ENCODE measurements around the gene CIAPIN1. TPM values are rescaled to one million over a fixed set of nuclear protein-coding genes. Genes with fewer than 3 reads are reported as not detected.

CIAPIN1 gene
- polyA plus RNA-seq (2013) = 36.7 and 38.3 TPM in 2 replicates

DNA sequence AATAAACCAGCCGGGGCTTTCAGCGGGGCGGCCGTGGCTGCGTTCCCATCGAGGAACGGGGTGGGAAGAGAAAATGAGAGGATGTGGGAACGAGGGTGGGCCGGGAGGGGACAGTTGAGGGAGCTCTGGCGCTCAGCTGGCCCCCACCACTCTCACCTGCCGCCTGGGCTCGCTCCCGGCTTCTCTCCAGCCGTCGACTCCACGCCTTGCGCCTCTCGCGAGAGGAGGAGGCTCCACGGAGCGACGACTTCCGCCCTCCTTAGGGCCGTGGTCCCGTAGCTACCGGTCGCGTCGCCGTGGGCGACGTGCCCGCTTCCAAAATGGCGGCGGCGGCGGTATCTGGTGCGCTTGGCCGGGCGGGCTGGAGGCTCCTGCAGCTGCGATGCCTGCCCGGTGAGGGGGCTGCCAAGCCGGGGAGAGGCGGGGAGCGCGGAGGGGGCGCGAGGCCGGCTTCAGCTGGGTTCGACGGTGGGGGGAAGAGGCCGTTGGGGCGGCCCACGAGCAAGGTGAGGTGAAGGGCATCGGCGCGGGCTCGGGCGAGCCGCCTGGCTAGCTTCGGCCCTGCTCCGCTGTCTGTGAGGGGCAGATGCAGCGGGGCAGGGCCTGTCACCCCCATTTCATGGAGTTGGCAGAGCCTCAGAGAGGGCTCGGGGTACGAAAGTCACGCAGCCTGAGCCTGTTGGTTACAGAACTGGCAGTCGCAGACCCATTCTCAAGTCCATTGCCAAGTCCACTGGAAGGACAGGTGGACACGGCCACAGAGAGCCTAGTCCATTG is at the start of gene CIAPIN1, which contains the start of gene COQ9:
CIAPIN1 (minus strand) TSS at position 200 of the 777 bp plus-strand sequence. CDS start 6,457 bp downstream, outside the sequence.
COQ9 (plus strand) TSS at position 294 of the 777 bp plus-strand sequence; CDS start at position 321, 27 bp downstream.
- Histone ChIP-seq H3K9me3 (ENCODE audit: insufficient read depth, low read depth, low read length) (no peaks in the 10 kb centered on the region), H3K4ac (ENCODE audit: low read depth, low read length) (peak within 1 kb of the TSS; percentile 94), H3K4me2 (ENCODE audit: low read length) (peak within 1 kb of the TSS; percentile 91), H3K23ac (ENCODE audit: low read length) (no peak within 1 kb of the TSS), H2BK120ac (ENCODE audit: insufficient read depth, low read length, poor library complexity) (peak within 1 kb of the TSS; percentile 71), H3K4me3 (ENCODE audit: low read depth, low read length) (peak within 1 kb of the TSS; percentile 97), H3K79me1 (ENCODE audit: low read length) (peaks cover 9% of the 10 kb centered on the region), H4K8ac (ENCODE audit: low read depth, low read length) (peak within 1 kb of the TSS; percentile 96), H3K27me3 (ENCODE audit: insufficient read depth, low read length) (no peaks in the 10 kb centered on the region), H2AK5ac (ENCODE audit: low read length) (peak within 1 kb of the TSS; percentile 95), H2AFZ (ENCODE audit: insufficient read depth, low read length, poor library complexity) (peak within 1 kb of the TSS; percentile 70), H3K18ac (ENCODE audit: low read length) (peak within 1 kb of the TSS; percentile 85), H3K9ac (ENCODE audit: low read length) (peak within 1 kb of the TSS; percentile 97), H3K4me1 (ENCODE audit: control insufficient read depth in 1 of 2, insufficient read depth in 2 of 2, low read length in 2 of 2) (peaks cover 0 to 5% of the 10 kb centered on the region in 2 experiments), H4K91ac (ENCODE audit: low read depth, low read length) (peak within 1 kb of the TSS; percentile 93), H3K79me2 (ENCODE audit: control insufficient read depth, insufficient read depth, low read length, poor library complexity) (peaks cover 11% of the 10 kb centered on the region), H3K14ac (ENCODE audit: low read length) (peak within 1 kb of the TSS; percentile 94), H2BK5ac (ENCODE audit: low read depth, low read length, poor library complexity) (peak within 1 kb of the TSS; percentile 71), H4K12ac (ENCODE audit: low read depth, low read length) (peak within 1 kb of the TSS; percentile 88), H2BK12ac (ENCODE audit: low read length) (peak within 1 kb of the TSS; percentile 1), H3K27ac (ENCODE audit: low read depth, low read length) (peak within 1 kb of the TSS; percentile 65), H3K36me3 (ENCODE audit: control insufficient read depth in 1 of 2, insufficient read depth in 2 of 2, low read length in 2 of 2) (peaks cover 4 to 8% of the 10 kb centered on the region in 2 experiments)
- no CpG with 5 or more reads among the region's 68 CpGs for WGBS (ENCODE audit: extremely low coverage, insufficient coverage, insufficient read length)
- peak; percentile 96 to 98 for DNase-seq

DNA sequence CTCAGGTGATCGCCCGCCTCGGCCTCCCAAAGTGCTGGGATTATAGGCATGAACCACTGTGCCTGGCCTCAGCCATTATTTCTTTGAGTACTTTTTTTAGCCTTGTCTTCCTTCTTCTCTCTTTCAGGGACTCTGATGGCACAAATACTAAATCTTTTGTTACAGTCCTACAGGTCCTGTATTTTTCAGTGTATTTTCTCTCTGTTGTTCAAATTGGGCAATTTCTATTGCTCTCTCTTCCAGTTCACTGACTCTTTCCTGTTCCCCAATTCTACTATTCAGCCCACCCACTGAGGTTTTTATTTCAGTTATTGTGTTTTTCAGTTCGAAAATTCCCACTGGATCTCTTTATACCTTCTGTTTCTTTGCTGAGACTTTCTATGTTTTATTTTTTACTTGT is 46.6 kb upstream of the CIAPIN1 start:
- H3K79me1 ChIP-seq (ENCODE audit: low read length) = peaks cover 4% of the 10 kb centered on the region
- H3K4me3 ChIP-seq (ENCODE audit: low read depth, low read length) = no peak overlapping the region
- H4K91ac ChIP-seq (ENCODE audit: low read depth, low read length) = no peak overlapping the region
- H3K27me3 ChIP-seq (ENCODE audit: insufficient read depth, low read length) = no peaks in the 10 kb centered on the region
- no peak overlapping the region for H2BK5ac ChIP-seq (ENCODE audit: low read depth, low read length, poor library complexity)
- H3K14ac ChIP-seq (ENCODE audit: low read length) = no peak overlapping the region
- H2AFZ ChIP-seq (ENCODE audit: insufficient read depth, low read length, poor library complexity) = no peak overlapping the region
- no peak overlapping the region for H2BK12ac ChIP-seq (ENCODE audit: low read length)
- no peak overlapping the region for H3K23ac ChIP-seq (ENCODE audit: low read length)
- no peak overlapping the region for H3K18ac ChIP-seq (ENCODE audit: low read length)
- no peak overlapping the region for H4K12ac ChIP-seq (ENCODE audit: low read depth, low read length)
- no peaks in the 10 kb centered on the region for H3K4me1 ChIP-seq (ENCODE audit: control insufficient read depth in 1 of 2, insufficient read depth in 2 of 2, low read length in 2 of 2)
- no peak overlapping the region for H3K4me2 ChIP-seq (ENCODE audit: low read length)
- no peak overlapping the region for H3K27ac ChIP-seq (ENCODE audit: low read depth, low read length)
- H2BK120ac ChIP-seq (ENCODE audit: insufficient read depth, low read length, poor library complexity) = no peak overlapping the region
- no peaks in the 10 kb centered on the region for H3K36me3 ChIP-seq (ENCODE audit: control insufficient read depth in 1 of 2, insufficient read depth in 2 of 2, low read length in 2 of 2)
- WGBS (ENCODE audit: extremely low coverage, insufficient coverage, insufficient read length) = no CpG with 5 or more reads among the region's 4 CpGs
- no peak overlapping the region for H3K4ac ChIP-seq (ENCODE audit: low read depth, low read length)
- H3K9me3 ChIP-seq (ENCODE audit: insufficient read depth, low read depth, low read length) = peaks cover 2% of the 10 kb centered on the region
- no peaks in the 10 kb centered on the region for H3K79me2 ChIP-seq (ENCODE audit: control insufficient read depth, insufficient read depth, low read length, poor library complexity)
- no peak overlapping the region for H3K9ac ChIP-seq (ENCODE audit: low read length)
- no peak overlapping the region for H2AK5ac ChIP-seq (ENCODE audit: low read length)
- no peak overlapping the region for H4K8ac ChIP-seq (ENCODE audit: low read depth, low read length)
- no peak for DNase-seq

DNA sequence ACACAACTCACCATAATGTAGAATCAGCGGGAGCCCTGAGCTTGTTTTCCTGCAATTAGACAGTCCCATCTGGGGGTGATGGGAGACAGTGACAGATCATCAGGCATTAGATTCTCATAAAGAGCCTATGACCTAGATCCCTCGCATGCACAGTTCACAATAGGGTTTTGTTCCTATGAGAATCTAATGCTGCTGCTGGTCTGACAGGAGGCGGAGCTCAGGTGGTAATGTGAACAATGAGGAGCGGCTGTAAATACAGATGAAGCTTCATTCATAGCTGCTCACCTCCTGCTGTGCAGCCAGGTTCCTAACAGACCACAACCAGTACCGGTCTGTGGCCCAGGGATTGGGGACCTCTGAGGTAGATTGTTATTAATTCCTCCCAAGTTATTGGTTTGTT is 42.0 kb upstream of the CIAPIN1 start:
- Histone ChIP-seq H2BK12ac (ENCODE audit: low read length) (no peak overlapping the region), H3K18ac (ENCODE audit: low read length) (no peak overlapping the region), H3K4me2 (ENCODE audit: low read length) (no peak overlapping the region), H3K27ac (ENCODE audit: low read depth, low read length) (no peak overlapping the region), H3K23ac (ENCODE audit: low read length) (no peak overlapping the region), H4K12ac (ENCODE audit: low read depth, low read length) (no peak overlapping the region), H3K4ac (ENCODE audit: low read depth, low read length) (no peak overlapping the region), H3K79me2 (ENCODE audit: control insufficient read depth, insufficient read depth, low read length, poor library complexity) (peaks cover 23% of the 10 kb centered on the region), H3K4me3 (ENCODE audit: low read depth, low read length) (no peak overlapping the region), H3K9ac (ENCODE audit: low read length) (no peak overlapping the region), H2BK5ac (ENCODE audit: low read depth, low read length, poor library complexity) (no peak overlapping the region), H2AFZ (ENCODE audit: insufficient read depth, low read length, poor library complexity) (no peak overlapping the region), H4K91ac (ENCODE audit: low read depth, low read length) (peak overlapping the region; percentile 57), H3K9me3 (ENCODE audit: insufficient read depth, low read depth, low read length) (peaks cover 2% of the 10 kb centered on the region), H2BK120ac (ENCODE audit: insufficient read depth, low read length, poor library complexity) (no peak overlapping the region), H3K14ac (ENCODE audit: low read length) (no peak overlapping the region), H4K8ac (ENCODE audit: low read depth, low read length) (no peak overlapping the region), H3K36me3 (ENCODE audit: control insufficient read depth in 1 of 2, insufficient read depth in 2 of 2, low read length in 2 of 2) (peaks cover 12% of the 10 kb centered on the region in 2 experiments), H3K27me3 (ENCODE audit: insufficient read depth, low read length) (no peaks in the 10 kb centered on the region), H3K79me1 (ENCODE audit: low read length) (peaks cover 31% of the 10 kb centered on the region), H3K4me1 (ENCODE audit: control insufficient read depth in 1 of 2, insufficient read depth in 2 of 2, low read length in 2 of 2) (peaks cover 12 to 27% of the 10 kb centered on the region in 2 experiments), H2AK5ac (ENCODE audit: low read length) (peak overlapping the region; percentile 53)
- no peak for DNase-seq
- WGBS (ENCODE audit: extremely low coverage, insufficient coverage, insufficient read length) = no CpG with 5 or more reads among the region's 5 CpGs

GRCh38 chr16:57486858-57487834 is 40.0 kb upstream of the CIAPIN1 start:
- Histone ChIP-seq H3K4me3 (ENCODE audit: low read depth, low read length) (no peak overlapping the region), H4K12ac (ENCODE audit: low read depth, low read length) (no peak overlapping the region), H3K23ac (ENCODE audit: low read length) (no peak overlapping the region), H3K27ac (ENCODE audit: low read depth, low read length) (peak overlapping the region; percentile 67), H2BK5ac (ENCODE audit: low read depth, low read length, poor library complexity) (peak overlapping the region; percentile 59), H3K9me3 (ENCODE audit: insufficient read depth, low read depth, low read length) (peaks cover 2% of the 10 kb centered on the region), H4K91ac (ENCODE audit: low read depth, low read length) (peak overlapping the region; percentile 73), H3K18ac (ENCODE audit: low read length) (peak overlapping the region; percentile 83), H3K9ac (ENCODE audit: low read length) (no peak overlapping the region), H2BK120ac (ENCODE audit: insufficient read depth, low read length, poor library complexity) (peak overlapping the region; percentile 40), H3K79me1 (ENCODE audit: low read length) (peaks cover 46% of the 10 kb centered on the region), H3K4me1 (ENCODE audit: control insufficient read depth in 1 of 2, insufficient read depth in 2 of 2, low read length in 2 of 2) (peaks cover 25 to 42% of the 10 kb centered on the region in 2 experiments), H4K8ac (ENCODE audit: low read depth, low read length) (peak overlapping the region; percentile 32), H2BK12ac (ENCODE audit: low read length) (peak overlapping the region; percentile 71), H3K27me3 (ENCODE audit: insufficient read depth, low read length) (no peaks in the 10 kb centered on the region), H3K36me3 (ENCODE audit: control insufficient read depth in 1 of 2, insufficient read depth in 2 of 2, low read length in 2 of 2) (peaks cover 27 to 31% of the 10 kb centered on the region in 2 experiments), H3K14ac (ENCODE audit: low read length) (peak overlapping the region; percentile 70), H3K4ac (ENCODE audit: low read depth, low read length) (peak overlapping the region; percentile 31), H3K79me2 (ENCODE audit: control insufficient read depth, insufficient read depth, low read length, poor library complexity) (peaks cover 40% of the 10 kb centered on the region), H3K4me2 (ENCODE audit: low read length) (peak overlapping the region; percentile 70), H2AK5ac (ENCODE audit: low read length) (peak overlapping the region; percentile 49), H2AFZ (ENCODE audit: insufficient read depth, low read length, poor library complexity) (peak overlapping the region; percentile 17)
- DNase-seq = no peak
- WGBS (ENCODE audit: extremely low coverage, insufficient coverage, insufficient read length) = no CpG with 5 or more reads among the region's 8 CpGs
